ENCODE data around the gene KCNAB1.

DNA sequence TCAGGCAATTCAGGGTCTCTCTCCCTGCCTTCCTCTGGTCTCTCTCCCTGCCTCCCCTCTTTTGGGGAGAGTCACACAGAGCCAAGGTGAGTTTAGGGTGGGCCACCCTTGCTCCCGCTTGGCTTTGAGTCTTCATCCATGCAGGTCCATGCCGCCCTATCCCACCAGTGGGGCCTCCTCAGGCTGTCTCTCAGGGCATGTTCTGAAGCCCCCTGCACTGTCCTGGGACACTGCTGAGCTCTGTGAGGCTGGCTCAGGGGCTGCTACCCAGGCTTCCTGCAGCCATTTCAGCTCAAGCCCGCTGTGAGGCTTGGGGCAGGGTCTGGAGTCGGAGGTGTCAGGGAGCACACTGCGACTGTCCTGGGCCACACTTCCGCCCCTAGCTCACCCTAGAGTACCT, 231.4 kb downstream of the KCNAB1 start:
- TF ChIP-seq, protein P1, sequence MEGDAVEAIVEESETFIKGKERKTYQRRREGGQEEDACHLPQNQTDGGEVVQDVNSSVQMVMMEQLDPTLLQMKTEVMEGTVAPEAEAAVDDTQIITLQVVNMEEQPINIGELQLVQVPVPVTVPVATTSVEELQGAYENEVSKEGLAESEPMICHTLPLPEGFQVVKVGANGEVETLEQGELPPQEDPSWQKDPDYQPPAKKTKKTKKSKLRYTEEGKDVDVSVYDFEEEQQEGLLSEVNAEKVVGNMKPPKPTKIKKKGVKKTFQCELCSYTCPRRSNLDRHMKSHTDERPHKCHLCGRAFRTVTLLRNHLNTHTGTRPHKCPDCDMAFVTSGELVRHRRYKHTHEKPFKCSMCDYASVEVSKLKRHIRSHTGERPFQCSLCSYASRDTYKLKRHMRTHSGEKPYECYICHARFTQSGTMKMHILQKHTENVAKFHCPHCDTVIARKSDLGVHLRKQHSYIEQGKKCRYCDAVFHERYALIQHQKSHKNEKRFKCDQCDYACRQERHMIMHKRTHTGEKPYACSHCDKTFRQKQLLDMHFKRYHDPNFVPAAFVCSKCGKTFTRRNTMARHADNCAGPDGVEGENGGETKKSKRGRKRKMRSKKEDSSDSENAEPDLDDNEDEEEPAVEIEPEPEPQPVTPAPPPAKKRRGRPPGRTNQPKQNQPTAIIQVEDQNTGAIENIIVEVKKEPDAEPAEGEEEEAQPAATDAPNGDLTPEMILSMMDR (IDR thresholded peaks at IDR 0.05) = no peak
- no peak for TF ChIP-seq POLR2A (IDR thresholded peaks at IDR 0.05)

Data from breast epithelium (tissue), 3 donors.